Transverse colon (tissue), 4 donors: ENCODE results near the gene GDNF.

Source experiments
- EP300 ChIP-seq: sonication (generic); formaldehyde crosslinking; IDR thresholded peaks from one replicate; pipeline ENCODE4 v1.6.1; 2017; ENCODE audit warnings: antibody characterized with exemption, low read depth
- POLR2A ChIP-seq: fragments of 450-650 bp; IDR thresholded peaks from one replicate; pipeline ENCODE4 v1.6.1; 2016; ENCODE audit warnings: antibody characterized with exemption, mild to moderate bottlenecking, moderate library complexity
- POLR2AphosphoS5 ChIP-seq, 3 donors: sonication (generic); formaldehyde crosslinking; IDR thresholded peaks; one replicate each; pipeline ENCODE4 v1.6.1; 2016; ENCODE audit warnings: antibody characterized with exemption in 3 of 3
- TF ChIP-seq, protein P1 (sequence below), 5 experiments: fragments of 200-600 bp in 3 of 5; fragments of 450-650 bp in 2 of 5; sonication (generic) in 3 of 5; IDR thresholded peaks; 1 replicate in 2 of 5; 2 replicates in 3 of 5; pipeline ENCODE4 v1.5.1; 2016 to 2017; ENCODE audit warnings: antibody characterized with exemption in 5 of 5, inconsistent platforms in 3 of 5, mild to moderate bottlenecking in 2 of 5, moderate library complexity in 1 of 5

GRCh38 chr5:37875051-37875787, 35.4 kb upstream of the GDNF start:
- TF ChIP-seq POLR2A, result no peak
- TF ChIP-seq, protein P1, sequence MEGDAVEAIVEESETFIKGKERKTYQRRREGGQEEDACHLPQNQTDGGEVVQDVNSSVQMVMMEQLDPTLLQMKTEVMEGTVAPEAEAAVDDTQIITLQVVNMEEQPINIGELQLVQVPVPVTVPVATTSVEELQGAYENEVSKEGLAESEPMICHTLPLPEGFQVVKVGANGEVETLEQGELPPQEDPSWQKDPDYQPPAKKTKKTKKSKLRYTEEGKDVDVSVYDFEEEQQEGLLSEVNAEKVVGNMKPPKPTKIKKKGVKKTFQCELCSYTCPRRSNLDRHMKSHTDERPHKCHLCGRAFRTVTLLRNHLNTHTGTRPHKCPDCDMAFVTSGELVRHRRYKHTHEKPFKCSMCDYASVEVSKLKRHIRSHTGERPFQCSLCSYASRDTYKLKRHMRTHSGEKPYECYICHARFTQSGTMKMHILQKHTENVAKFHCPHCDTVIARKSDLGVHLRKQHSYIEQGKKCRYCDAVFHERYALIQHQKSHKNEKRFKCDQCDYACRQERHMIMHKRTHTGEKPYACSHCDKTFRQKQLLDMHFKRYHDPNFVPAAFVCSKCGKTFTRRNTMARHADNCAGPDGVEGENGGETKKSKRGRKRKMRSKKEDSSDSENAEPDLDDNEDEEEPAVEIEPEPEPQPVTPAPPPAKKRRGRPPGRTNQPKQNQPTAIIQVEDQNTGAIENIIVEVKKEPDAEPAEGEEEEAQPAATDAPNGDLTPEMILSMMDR (IDR thresholded peaks at IDR 0.05), result no peak
- no peak for TF ChIP-seq POLR2AphosphoS5 (IDR thresholded peaks at IDR 0.05)
- no peak for TF ChIP-seq EP300
